ENCODE measurements around the gene TEX54. TPM values are rescaled to one million over a fixed set of nuclear protein-coding genes. Genes with fewer than 3 reads are reported as not detected.

The TEX54 gene
- total RNA-seq, 1 experiment from 2014 or later: not detected

DNA sequence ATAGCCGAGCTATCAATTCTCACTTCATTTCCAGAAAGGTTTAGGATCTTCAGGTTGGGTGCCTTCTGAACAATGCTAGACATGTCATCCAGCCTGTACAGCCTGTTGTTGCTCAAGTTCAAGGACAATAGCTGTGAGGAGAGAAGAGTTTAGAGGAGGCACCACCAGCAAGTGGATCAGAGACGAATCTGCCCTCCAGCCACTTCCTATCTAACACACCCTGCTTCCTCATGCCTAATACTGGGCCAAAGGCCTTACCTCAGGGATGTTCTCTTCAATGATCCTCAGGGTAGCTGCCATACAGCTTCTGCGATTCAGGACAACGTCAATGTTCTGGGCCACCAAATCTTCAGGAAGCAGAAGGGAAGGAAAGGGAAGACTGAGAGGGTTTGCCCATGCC, 31.6 kb downstream of the TEX54 start:
- Mint-ChIP-seq H3K4me3 (ENCODE audit: unreplicated experiment) (no peak overlapping the region), H3K36me3 (ENCODE audit: insufficient read depth, unreplicated experiment) (peaks cover 86% of the 10 kb centered on the region), H3K27me3 (ENCODE audit: insufficient read depth, unreplicated experiment) (no peaks in the 10 kb centered on the region), H3K9me3 (ENCODE audit: unreplicated experiment) (no peaks in the 10 kb centered on the region), H3K27ac (ENCODE audit: low read depth, unreplicated experiment) (no peak overlapping the region), H3K4me1 (ENCODE audit: insufficient read depth, unreplicated experiment) (peaks cover 12% of the 10 kb centered on the region)
- intact Hi-C loops (cut with micrococcal nuclease): no loop called here
- no TSS peak for BruUV-seq (replicated peaks)
- ChIA-PET POLR2A (interaction anchor here (0.7 to 2.2 kb wide), 9 partner anchors 8 to 79 kb away, joined by 3 to 16 read pairs (median 3); partner anchors contain the start of genes TAF6L, TMEM179B and WDR74), CTCF (interaction anchor here (0.6 to 2.2 kb wide), 5 partner anchors 9 to 163 kb away, joined by 3 to 11 read pairs (median 4); partner anchors contain the start of gene TMEM223)
- no peak for DNase-seq (ENCODE audit: unreplicated experiment)
- TF ChIP-seq, protein P1, sequence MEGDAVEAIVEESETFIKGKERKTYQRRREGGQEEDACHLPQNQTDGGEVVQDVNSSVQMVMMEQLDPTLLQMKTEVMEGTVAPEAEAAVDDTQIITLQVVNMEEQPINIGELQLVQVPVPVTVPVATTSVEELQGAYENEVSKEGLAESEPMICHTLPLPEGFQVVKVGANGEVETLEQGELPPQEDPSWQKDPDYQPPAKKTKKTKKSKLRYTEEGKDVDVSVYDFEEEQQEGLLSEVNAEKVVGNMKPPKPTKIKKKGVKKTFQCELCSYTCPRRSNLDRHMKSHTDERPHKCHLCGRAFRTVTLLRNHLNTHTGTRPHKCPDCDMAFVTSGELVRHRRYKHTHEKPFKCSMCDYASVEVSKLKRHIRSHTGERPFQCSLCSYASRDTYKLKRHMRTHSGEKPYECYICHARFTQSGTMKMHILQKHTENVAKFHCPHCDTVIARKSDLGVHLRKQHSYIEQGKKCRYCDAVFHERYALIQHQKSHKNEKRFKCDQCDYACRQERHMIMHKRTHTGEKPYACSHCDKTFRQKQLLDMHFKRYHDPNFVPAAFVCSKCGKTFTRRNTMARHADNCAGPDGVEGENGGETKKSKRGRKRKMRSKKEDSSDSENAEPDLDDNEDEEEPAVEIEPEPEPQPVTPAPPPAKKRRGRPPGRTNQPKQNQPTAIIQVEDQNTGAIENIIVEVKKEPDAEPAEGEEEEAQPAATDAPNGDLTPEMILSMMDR (IDR thresholded peaks at IDR 0.05; ENCODE audit: unreplicated experiment): no peak

DNA sequence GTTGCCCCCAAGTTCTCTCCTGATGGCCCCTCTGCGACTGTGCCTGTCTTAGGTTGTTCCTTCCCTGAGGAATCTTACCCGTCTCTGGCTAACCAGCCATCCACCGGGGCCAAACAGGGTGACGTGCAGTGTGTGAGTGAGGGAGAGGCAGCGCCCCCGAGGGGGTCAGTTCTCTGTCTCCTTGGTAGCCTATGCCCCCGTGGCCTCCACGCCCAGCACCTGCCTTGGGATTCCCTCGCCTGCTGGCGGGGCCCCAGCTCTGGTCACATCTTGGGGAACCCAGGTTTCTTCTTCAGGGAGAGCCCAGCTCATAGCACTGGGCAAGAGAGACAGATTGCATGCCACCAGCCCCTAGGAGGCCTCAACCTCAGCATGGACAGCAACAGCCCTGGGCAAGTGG, 33.2 kb downstream of the TEX54 start:
- Mint-ChIP-seq H3K4me1 (ENCODE audit: insufficient read depth, unreplicated experiment) (peaks cover 8% of the 10 kb centered on the region), H3K9me3 (ENCODE audit: unreplicated experiment) (no peaks in the 10 kb centered on the region), H3K27ac (ENCODE audit: low read depth, unreplicated experiment) (no peak overlapping the region), H3K4me3 (ENCODE audit: unreplicated experiment) (no peak overlapping the region), H3K36me3 (ENCODE audit: insufficient read depth, unreplicated experiment) (peaks cover 89% of the 10 kb centered on the region), H3K27me3 (ENCODE audit: insufficient read depth, unreplicated experiment) (no peaks in the 10 kb centered on the region)
- ChIA-PET POLR2A (no interaction called here), CTCF (interaction anchor here (2.2 kb wide), 1 partner anchor 13 kb away, joined by 11 read pairs; no protein-coding TSS in a partner anchor)
- no peak for DNase-seq (ENCODE audit: unreplicated experiment)
- intact Hi-C loops (cut with micrococcal nuclease): no loop called here
- TF ChIP-seq, protein P1 (IDR thresholded peaks at IDR 0.05; ENCODE audit: unreplicated experiment): no peak
- BruUV-seq (replicated peaks): no TSS peak

DNA sequence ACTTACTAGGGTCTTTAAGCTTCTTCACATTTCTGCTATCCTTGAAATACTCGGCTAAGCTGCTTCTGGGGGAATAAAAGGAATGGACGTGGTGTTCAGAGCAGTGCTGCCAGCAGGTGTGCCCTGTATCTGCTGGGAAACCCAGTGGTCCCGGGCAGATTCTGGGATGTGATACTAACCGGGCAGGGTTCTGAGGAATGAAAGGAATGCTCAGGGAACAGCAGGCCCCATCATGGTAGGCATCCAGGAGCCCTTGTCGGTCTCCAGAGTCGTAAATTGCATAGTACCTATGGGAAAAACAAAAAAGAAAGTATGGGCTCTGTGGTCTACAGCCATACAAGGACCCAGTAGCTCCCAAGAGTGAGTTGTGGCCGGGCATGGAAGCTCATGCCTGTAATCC, 36.4 kb downstream of the TEX54 start:
- no TSS peak for BruUV-seq (replicated peaks)
- intact Hi-C loops (cut with micrococcal nuclease): no loop called here
- Mint-ChIP-seq H3K27me3 (ENCODE audit: insufficient read depth, unreplicated experiment) (no peaks in the 10 kb centered on the region), H3K9me3 (ENCODE audit: unreplicated experiment) (no peaks in the 10 kb centered on the region), H3K4me3 (ENCODE audit: unreplicated experiment) (no peak overlapping the region), H3K36me3 (ENCODE audit: insufficient read depth, unreplicated experiment) (peaks cover 93% of the 10 kb centered on the region), H3K27ac (ENCODE audit: low read depth, unreplicated experiment) (no peak overlapping the region), H3K4me1 (ENCODE audit: insufficient read depth, unreplicated experiment) (no peaks in the 10 kb centered on the region)
- DNase-seq (ENCODE audit: unreplicated experiment): no peak
- CTCF ChIA-PET: interaction anchor here (0.5 to 1.5 kb wide), 6 partner anchors 10 to 1202 kb away, joined by 3 to 4 read pairs (median 4); no protein-coding TSS in a partner anchor
- TF ChIP-seq, protein P1 (IDR thresholded peaks at IDR 0.05; ENCODE audit: unreplicated experiment): no peak
- POLR2A ChIA-PET: interaction anchor here (0.9 to 4.0 kb wide), 8 partner anchors 8 to 69 kb away, joined by 3 to 25 read pairs (median 6); partner anchors contain the start of genes HNRNPUL2, NXF1, TMEM179B and TTC9C

DNA sequence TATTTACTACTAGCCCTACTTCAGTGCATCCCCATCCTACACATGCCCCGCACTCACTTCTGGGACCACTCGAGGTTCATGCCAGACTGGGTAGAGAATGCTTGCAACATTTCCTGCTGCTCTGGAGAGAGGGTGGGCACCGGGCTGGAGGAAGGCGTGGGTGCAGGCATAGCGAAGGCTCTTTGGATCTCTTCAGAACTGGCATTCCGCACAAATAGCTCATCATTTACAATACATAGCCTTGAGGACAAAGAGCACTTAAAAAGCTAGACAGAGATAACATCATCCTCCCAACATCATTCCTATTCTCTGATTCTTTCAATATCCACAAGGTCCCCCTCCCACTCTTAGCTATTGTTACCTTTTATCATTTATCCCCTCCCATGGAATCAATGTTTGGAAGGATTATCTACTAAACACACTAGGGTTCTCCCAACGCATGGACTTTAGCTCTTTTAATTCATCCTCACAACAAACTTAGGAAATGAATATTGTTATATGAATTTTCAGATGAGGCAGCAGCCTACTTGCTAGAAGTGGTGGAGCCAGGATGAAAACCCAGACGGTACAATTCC, 38.4 kb downstream of the TEX54 start:
- ChIA-PET CTCF (interaction anchor here (0.6 to 1.5 kb wide), 8 partner anchors 8 to 918 kb away, joined by 3 to 5 read pairs (median 4); no protein-coding TSS in a partner anchor), POLR2A (interaction anchor here (0.7 to 4.0 kb wide), 9 partner anchors 9 to 88 kb away, joined by 4 to 25 read pairs (median 5); partner anchors contain the start of genes NXF1, STX5 and TEX54)
- H3K4me1 Mint-ChIP-seq (ENCODE audit: insufficient read depth, unreplicated experiment): peaks cover 9% of the 10 kb centered on the region
- no peaks in the 10 kb centered on the region for H3K27me3 Mint-ChIP-seq (ENCODE audit: insufficient read depth, unreplicated experiment)
- DNase-seq (ENCODE audit: unreplicated experiment): no peak
- TF ChIP-seq, protein P1 (IDR thresholded peaks at IDR 0.05; ENCODE audit: unreplicated experiment): no peak
- BruUV-seq (replicated peaks): no TSS peak
- H3K27ac Mint-ChIP-seq (ENCODE audit: low read depth, unreplicated experiment): no peak overlapping the region
- no peaks in the 10 kb centered on the region for H3K9me3 Mint-ChIP-seq (ENCODE audit: unreplicated experiment)
- H3K36me3 Mint-ChIP-seq (ENCODE audit: insufficient read depth, unreplicated experiment): peaks cover 92% of the 10 kb centered on the region
- no peak overlapping the region for H3K4me3 Mint-ChIP-seq (ENCODE audit: unreplicated experiment)
- intact Hi-C loops (cut with micrococcal nuclease): no loop called here

All from MCF 10A (cell line).